H9 (cell line): Measurements from ENCODE around the gene STARD10. TPM values are rescaled to one million over a fixed set of nuclear protein-coding genes. Genes with fewer than 3 reads are reported as not detected.

Source experiments
- DNase-seq: peaks from one replicate; pipeline ENCODE4 v3.0.0-alpha.2; 2017
- H2AFZ ChIP-seq: one replicate; pipeline ENCODE4 v1.6.1; 2013; ENCODE audit warnings: mild to moderate bottlenecking, low read length, control low read depth, moderate library complexity
- H2AK5ac ChIP-seq: 2 replicates; pipeline ENCODE4 v1.6.1; 2013; ENCODE audit warnings: low read length, control low read depth, mixed read lengths; ENCODE audit not compliant: insufficient read length
- H2BK120ac ChIP-seq: one replicate; pipeline ENCODE4 v1.6.1; 2013; ENCODE audit warnings: low read depth, mild to moderate bottlenecking, low read length, control low read depth, inconsistent platforms; ENCODE audit not compliant: poor library complexity, severe bottlenecking
- H2BK12ac ChIP-seq: 2 replicates; pipeline ENCODE4 v1.6.1; 2013; ENCODE audit warnings: low read length, control low read depth, mixed read lengths, low read depth; ENCODE audit not compliant: insufficient read length
- H2BK15ac ChIP-seq: 2 replicates; pipeline ENCODE4 v1.6.1; 2013; ENCODE audit warnings: low read depth, low read length, control low read depth
- H2BK20ac ChIP-seq: one replicate; pipeline ENCODE4 v1.6.1; 2013; ENCODE audit warnings: low read depth, mild to moderate bottlenecking, low read length, control low read depth, inconsistent platforms; ENCODE audit not compliant: poor library complexity, severe bottlenecking
- H2BK5ac ChIP-seq: 2 replicates; pipeline ENCODE4 v1.6.1; 2013; ENCODE audit warnings: low read length, control low read depth, mixed read lengths; ENCODE audit not compliant: insufficient read length
- H3K14ac ChIP-seq: 2 replicates; pipeline ENCODE4 v1.6.1; 2013; ENCODE audit warnings: low read length, control low read depth; ENCODE audit not compliant: insufficient read depth
- H3K18ac ChIP-seq: 2 replicates; pipeline ENCODE4 v1.6.1; 2013; ENCODE audit warnings: low read depth, mild to moderate bottlenecking, mixed read lengths, low read length, control low read depth; ENCODE audit not compliant: insufficient read length
- H3K23ac ChIP-seq: 2 replicates; pipeline ENCODE4 v1.6.1; 2013; ENCODE audit warnings: low read length, control low read depth, mixed read lengths, low read depth; ENCODE audit not compliant: insufficient read length
- H3K23me2 ChIP-seq: 2 replicates; pipeline ENCODE4 v1.6.1; 2013; ENCODE audit warnings: low read depth, mild to moderate bottlenecking, mixed read lengths, low read length, control low read depth; ENCODE audit not compliant: insufficient read length, poor library complexity, severe bottlenecking
- H3K27ac ChIP-seq: 2 replicates; pipeline ENCODE4 v1.5.1; 2013; ENCODE audit warnings: low read length, control low read depth, mixed read lengths, low read depth; ENCODE audit not compliant: insufficient read length
- H3K27me3 ChIP-seq: 2 replicates; pipeline ENCODE4 v1.6.1; 2013; ENCODE audit warnings: low read length, control low read depth, inconsistent platforms; ENCODE audit not compliant: insufficient read depth
- H3K4ac ChIP-seq: 2 replicates; pipeline ENCODE4 v1.6.1; 2013; ENCODE audit warnings: low read depth, mild to moderate bottlenecking, control low read depth, inconsistent platforms, low read length, moderate library complexity
- H3K4me1 ChIP-seq: 2 replicates; pipeline ENCODE4 v1.6.1; 2013; ENCODE audit warnings: low read length, control low read depth, inconsistent platforms; ENCODE audit not compliant: insufficient read depth
- H3K4me2 ChIP-seq: 2 replicates; pipeline ENCODE4 v1.6.1; 2013; ENCODE audit warnings: low read length, control low read depth, mixed read lengths; ENCODE audit not compliant: insufficient read length, insufficient read depth
- H3K56ac ChIP-seq: 2 replicates; pipeline ENCODE4 v1.6.1; 2013; ENCODE audit warnings: low read depth, mild to moderate bottlenecking, mixed read lengths, low read length, control low read depth; ENCODE audit not compliant: insufficient read length
- H3K79me1 ChIP-seq: 2 replicates; pipeline ENCODE4 v1.6.1; 2013; ENCODE audit warnings: low read depth, mild to moderate bottlenecking, moderate library complexity, low read length, control low read depth, inconsistent platforms; ENCODE audit not compliant: insufficient read depth, poor library complexity, severe bottlenecking
- H3K79me2 ChIP-seq: 2 replicates; pipeline ENCODE4 v1.6.1; 2013; ENCODE audit warnings: low read length, control low read depth, inconsistent platforms; ENCODE audit not compliant: insufficient read depth
- H3K9ac ChIP-seq: 2 replicates; pipeline ENCODE4 v1.6.1; 2013; ENCODE audit warnings: low read length, control low read depth, mixed read lengths; ENCODE audit not compliant: insufficient read length; ENCODE audit errors: extremely low read depth
- H3K9me3 ChIP-seq: one replicate; pipeline ENCODE4 v1.6.1; 2013; ENCODE audit warnings: low read depth, low read length, inconsistent platforms; ENCODE audit not compliant: control insufficient read depth
- H3T11ph ChIP-seq: one replicate; pipeline ENCODE4 v1.6.1; 2013; ENCODE audit warnings: mild to moderate bottlenecking, low read length, control low read depth, inconsistent platforms
- H4K20me1 ChIP-seq: one replicate; pipeline ENCODE4 v1.6.1; 2013; ENCODE audit not compliant: control insufficient read depth, insufficient read length, insufficient read depth
- H4K5ac ChIP-seq: 2 replicates; pipeline ENCODE4 v1.6.1; 2013; ENCODE audit warnings: low read depth, mild to moderate bottlenecking, mixed read lengths, low read length, control low read depth; ENCODE audit not compliant: insufficient read length
- H4K8ac ChIP-seq: replicated peaks from 2 replicates; pipeline ENCODE4 v1.6.1; 2013; ENCODE audit warnings: low read length, control low read depth, mixed read lengths, low read depth; ENCODE audit not compliant: insufficient read length
- H4K91ac ChIP-seq: 2 replicates; pipeline ENCODE4 v1.6.1; 2013; ENCODE audit warnings: low read depth, mild to moderate bottlenecking, moderate library complexity, mixed read lengths, low read length, control low read depth; ENCODE audit not compliant: insufficient read length
- H3K27ac Mint-ChIP-seq, 3 experiments: 2 replicates in 2 of 3; 3 replicates in 1 of 3; pipeline ENCODE4 v1.8.0; 2020 to 2021; ENCODE audit warnings: mixed read lengths in 3 of 3, mild to moderate bottlenecking in 1 of 3, moderate library complexity in 1 of 3
- H3K27me3 Mint-ChIP-seq: 2 replicates; pipeline ENCODE4 v1.8.0; 2021; ENCODE audit warnings: low read depth, mild to moderate bottlenecking, moderate library complexity, mixed read lengths
- H3K36me3 Mint-ChIP-seq, 3 experiments: 2 replicates in 2 of 3; 3 replicates in 1 of 3; pipeline ENCODE4 v1.8.0; 2020 to 2021; ENCODE audit warnings: low read depth in 3 of 3, mixed read lengths in 3 of 3; ENCODE audit not compliant: insufficient read depth in 1 of 3
- H3K4me1 Mint-ChIP-seq, 2 experiments: 2 replicates each; pipeline ENCODE4 v1.8.0; 2020; ENCODE audit warnings: mixed read lengths in 2 of 2
- H3K4me3 Mint-ChIP-seq, 2 experiments: 2 replicates in 1 of 2; 3 replicates in 1 of 2; pipeline ENCODE4 v1.8.0; 2020 to 2021; ENCODE audit warnings: mild to moderate bottlenecking in 2 of 2, mixed read lengths in 2 of 2, moderate library complexity in 1 of 2
- H3K9me3 Mint-ChIP-seq, 2 experiments: 2 replicates in 1 of 2; 3 replicates in 1 of 2; pipeline ENCODE4 v1.8.0; 2020; ENCODE audit warnings: mild to moderate bottlenecking in 2 of 2, mixed read lengths in 2 of 2, moderate library complexity in 1 of 2
- WGBS: extraction: QIAGEN DNeasy Blood & Tissue Kit; methylation state at CpG from one replicate; pipeline ENCODE4 v1.1.7; 2013; ENCODE audit warnings: missing lambda C conversion rate, low lambda C conversion rate, mixed read lengths; ENCODE audit not compliant: insufficient read length; ENCODE audit errors: extremely low coverage; 5-methylcytosine and 5-hydroxymethylcytosine counted together
- total RNA-seq: library from RNA; stranded (reverse); gene quantifications from 2 replicates; pipeline ENCODE4 v1.2.1, GENCODE V29; 2021
- TF ChIP-seq, protein P1 (sequence below): fragments of 200-600 bp; sonication (generic); conservative IDR thresholded peaks from 3 replicates; pipeline ENCODE4 v1.8.0; 2021; ENCODE audit warnings: antibody characterized with exemption, mild to moderate bottlenecking

Gene STARD10
- total RNA-seq, 1 experiment from 2014 or later, result 24.4 TPM

DNA sequence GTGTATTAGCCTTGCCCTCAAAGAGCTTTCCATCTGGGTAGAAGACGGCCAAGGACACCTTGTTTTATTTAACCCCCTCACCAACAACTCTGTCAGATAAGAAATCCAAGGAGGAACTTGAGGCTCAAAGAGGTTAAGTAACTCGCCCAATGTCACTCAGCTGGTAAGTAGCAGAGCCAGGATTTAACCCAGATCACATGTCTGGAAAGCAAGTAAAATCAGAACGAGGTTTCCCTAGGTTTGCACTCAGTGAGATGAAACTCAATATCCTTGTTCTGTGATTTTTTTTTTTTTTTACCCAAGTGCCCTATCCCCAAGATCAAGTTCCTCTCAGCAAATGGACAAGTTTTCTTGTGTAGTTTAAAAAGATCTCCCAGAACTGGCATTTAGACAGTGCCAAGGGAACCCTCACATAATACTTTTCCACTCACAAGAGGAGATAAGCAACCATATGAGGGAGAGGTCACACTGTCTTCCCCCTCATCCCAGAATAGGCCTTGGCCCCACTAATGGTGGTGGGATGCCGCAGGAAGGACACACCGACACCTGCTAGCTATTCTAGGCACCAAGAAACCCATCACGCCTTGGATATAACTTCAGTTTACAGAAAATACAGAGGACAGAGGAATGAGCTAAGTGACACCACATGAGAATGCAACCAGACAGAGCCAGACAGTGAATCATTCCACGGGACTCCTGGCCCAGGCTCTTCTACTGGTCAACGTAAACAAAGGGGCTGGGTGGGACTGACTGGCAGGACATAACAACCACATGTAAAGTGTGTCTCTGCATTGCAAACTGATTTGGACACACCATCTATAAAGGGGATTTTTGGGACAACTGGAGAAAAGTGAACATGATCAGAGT is 33.1 kb downstream of the STARD10 start:
- Histone ChIP-seq H3K23ac (no peak overlapping the region), H2BK5ac (no peak overlapping the region), H4K8ac (no peak overlapping the region), H3K4me1 (no peaks in the 10 kb centered on the region), H3K18ac (no peak overlapping the region), H3K56ac (no peak overlapping the region), H3K27ac (no peak overlapping the region), H3K4me2 (no peak overlapping the region), H2AK5ac (no peak overlapping the region), H3T11ph (no peak overlapping the region), H4K5ac (no peak overlapping the region), H3K9ac (no peak overlapping the region), H3K79me2 (no peaks in the 10 kb centered on the region), H2BK15ac (no peak overlapping the region), H4K20me1 (no peaks in the 10 kb centered on the region), H3K79me1 (no peaks in the 10 kb centered on the region), H2BK20ac (no peak overlapping the region), H3K27me3 (no peaks in the 10 kb centered on the region), H2BK12ac (no peak overlapping the region), H3K23me2 (no peaks in the 10 kb centered on the region), H3K9me3 (no peaks in the 10 kb centered on the region), H4K91ac (no peak overlapping the region), H2BK120ac (no peak overlapping the region), H3K14ac (no peak overlapping the region), H2AFZ (no peak overlapping the region), H3K4ac (no peak overlapping the region)
- H3K9me3 Mint-ChIP-seq, result no peaks in the 10 kb centered on the region
- no peak for DNase-seq
- no CpG with 5 or more reads among the region's 8 CpGs for WGBS
- peaks cover 9 to 26% of the 10 kb centered on the region in 2 experiments for H3K4me1 Mint-ChIP-seq
- peak overlapping the region in 1 of 3 experiments; percentile 84; a peak in 2 of 7 replicates for H3K27ac Mint-ChIP-seq
- no peak overlapping the region for H3K4me3 Mint-ChIP-seq
- peaks cover 2% of the 10 kb centered on the region; the same call in 1 of the 2 replicates for H3K27me3 Mint-ChIP-seq
- peaks cover 3 to 10% (median 4%) of the 10 kb centered on the region in 3 experiments; a peak in 5 of 7 replicates for H3K36me3 Mint-ChIP-seq
- TF ChIP-seq, protein P1, sequence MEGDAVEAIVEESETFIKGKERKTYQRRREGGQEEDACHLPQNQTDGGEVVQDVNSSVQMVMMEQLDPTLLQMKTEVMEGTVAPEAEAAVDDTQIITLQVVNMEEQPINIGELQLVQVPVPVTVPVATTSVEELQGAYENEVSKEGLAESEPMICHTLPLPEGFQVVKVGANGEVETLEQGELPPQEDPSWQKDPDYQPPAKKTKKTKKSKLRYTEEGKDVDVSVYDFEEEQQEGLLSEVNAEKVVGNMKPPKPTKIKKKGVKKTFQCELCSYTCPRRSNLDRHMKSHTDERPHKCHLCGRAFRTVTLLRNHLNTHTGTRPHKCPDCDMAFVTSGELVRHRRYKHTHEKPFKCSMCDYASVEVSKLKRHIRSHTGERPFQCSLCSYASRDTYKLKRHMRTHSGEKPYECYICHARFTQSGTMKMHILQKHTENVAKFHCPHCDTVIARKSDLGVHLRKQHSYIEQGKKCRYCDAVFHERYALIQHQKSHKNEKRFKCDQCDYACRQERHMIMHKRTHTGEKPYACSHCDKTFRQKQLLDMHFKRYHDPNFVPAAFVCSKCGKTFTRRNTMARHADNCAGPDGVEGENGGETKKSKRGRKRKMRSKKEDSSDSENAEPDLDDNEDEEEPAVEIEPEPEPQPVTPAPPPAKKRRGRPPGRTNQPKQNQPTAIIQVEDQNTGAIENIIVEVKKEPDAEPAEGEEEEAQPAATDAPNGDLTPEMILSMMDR, result no peak
